ENCODE data around the gene C1orf159.

DNA sequence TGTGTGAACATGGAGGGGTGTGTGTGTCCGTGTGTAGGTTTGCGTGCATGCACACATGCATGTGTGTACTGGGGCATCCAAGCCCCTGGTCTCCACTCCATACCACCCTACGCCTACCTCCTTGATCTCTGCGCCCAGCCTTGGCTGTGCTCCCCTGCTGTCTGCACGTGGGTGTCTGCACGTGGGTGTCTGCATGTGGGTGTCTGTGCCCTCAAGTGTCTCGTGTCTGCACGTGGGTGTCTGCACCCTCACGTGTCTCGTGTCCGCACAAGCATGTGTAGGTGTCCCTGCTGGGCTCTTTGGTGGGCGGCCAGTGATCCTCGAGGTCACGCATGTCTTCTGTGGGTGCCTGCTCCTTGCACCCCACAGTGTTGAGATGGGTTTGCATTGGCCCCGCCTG is 62.9 kb downstream of the C1orf159 start:
- TF ChIP-seq EZH2phosphoT487 (IDR thresholded peaks at IDR 0.05; ENCODE audit: insufficient read depth, low read depth), result no peak
- TF ChIP-seq EZH2 (IDR thresholded peaks at IDR 0.05; ENCODE audit: insufficient read depth, poor library complexity, severe bottlenecking), result no peak
